Erythroblast (primary cell): ENCODE results near the gene TSHZ1.

Experiments used
- GATA1 ChIP-seq: IDR thresholded peaks from 2 replicates; pipeline ENCODE4 v1.6.1; 2011; ENCODE audit warnings: low read depth, mild to moderate bottlenecking, control low read depth, low read length, moderate library complexity
- POLR2A ChIP-seq: IDR thresholded peaks from 2 replicates; pipeline ENCODE4 v1.6.1; 2011; ENCODE audit warnings: mild to moderate bottlenecking, low read length

DNA sequence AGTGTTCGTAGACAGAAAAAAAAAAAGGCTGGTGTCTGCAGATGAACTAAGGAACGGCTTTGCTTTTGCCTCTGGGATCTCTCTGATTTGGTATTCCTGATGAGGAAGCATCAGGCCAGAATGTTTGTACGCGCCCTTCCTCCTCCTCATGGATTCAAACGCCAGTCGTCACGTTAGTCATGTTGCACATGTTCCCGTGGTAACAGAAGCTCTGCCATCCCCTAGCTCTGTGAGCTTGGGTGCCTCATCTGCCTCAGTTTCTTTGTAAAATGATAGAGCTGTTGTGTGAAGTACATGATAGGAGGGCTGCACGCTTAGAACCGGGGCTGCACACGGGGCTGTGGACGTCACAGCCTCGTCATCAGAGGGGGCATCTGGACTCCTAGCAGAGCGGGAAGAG lies 47.0 kb downstream of the TSHZ1 start:
- TF ChIP-seq POLR2A (no peak), GATA1 (no peak)
